Measurements from ENCODE around the gene LRCH1. TPM values are rescaled to one million over a fixed set of nuclear protein-coding genes. Genes with fewer than 3 reads are reported as not detected.

Gene LRCH1
- total and polyA plus RNA-seq, 10 of the 15 experiments (the other 5 are each of a cell fraction or from before 2014, with no cell fraction given) = 5.3 to 48.9 (median 14.4) TPM

GRCh38 chr13:46721054-46721453 is 168.1 kb downstream of the LRCH1 start:
- no peak overlapping the region for H3K4me2 ChIP-seq (ENCODE audit: control insufficient read depth, insufficient read depth)
- no peak for DNase-seq (ENCODE audit: low read depth, low spot score)
- no peaks in the 10 kb centered on the region; the same call in 1 of the 2 replicates for H3K79me2 ChIP-seq (ENCODE audit: control insufficient read depth, insufficient read depth, low read length)
- ChIA-PET CTCF (interaction anchor here (0.7 to 7.1 kb wide), 23 partner anchors 9 to 230 kb away, joined by 3 to 92 read pairs (median 5); partner anchors contain the start of gene LRCH1), SMC1A (ENCODE audit: uncharacterized antibody, unreplicated experiment) (interaction anchor here (0.6 to 8.1 kb wide), 20 partner anchors 9 to 240 kb away, joined by 3 to 80 read pairs (median 4); partner anchors contain the start of gene LRCH1), POLR2A (interaction anchor here (1.4 kb wide), 1 partner anchor 90 kb away, joined by 3 read pairs; no protein-coding TSS in a partner anchor), RAD21 (ENCODE audit: unreplicated experiment) (interaction anchor here (1.0 to 4.2 kb wide), 7 partner anchors 52 to 227 kb away, joined by 3 to 49 read pairs (median 5); no protein-coding TSS in a partner anchor)
- no peak overlapping the region for H3K4me3 ChIP-seq
- H2AFZ ChIP-seq (ENCODE audit: control insufficient read depth, low read depth, low read length) = no peak overlapping the region
- intact Hi-C loops (cut with micrococcal nuclease; ENCODE audit: unreplicated experiment) (loop anchor here (1.0 to 2.0 kb wide), 2 partner anchors 170 to 228 kb away; no protein-coding TSS in a partner anchor), in situ Hi-C loops (cut with MboI) (no loop called here)
- peak; percentile 73 for TF ChIP-seq SMC3 (IDR thresholded peaks at IDR 0.05; ENCODE audit: borderline replicate concordance, low read length)
- no peak for TF ChIP-seq NRF1 (conservative IDR thresholded peaks at IDR 0.05; ENCODE audit: low read depth, low read length)
- TF ChIP-seq, protein P1, sequence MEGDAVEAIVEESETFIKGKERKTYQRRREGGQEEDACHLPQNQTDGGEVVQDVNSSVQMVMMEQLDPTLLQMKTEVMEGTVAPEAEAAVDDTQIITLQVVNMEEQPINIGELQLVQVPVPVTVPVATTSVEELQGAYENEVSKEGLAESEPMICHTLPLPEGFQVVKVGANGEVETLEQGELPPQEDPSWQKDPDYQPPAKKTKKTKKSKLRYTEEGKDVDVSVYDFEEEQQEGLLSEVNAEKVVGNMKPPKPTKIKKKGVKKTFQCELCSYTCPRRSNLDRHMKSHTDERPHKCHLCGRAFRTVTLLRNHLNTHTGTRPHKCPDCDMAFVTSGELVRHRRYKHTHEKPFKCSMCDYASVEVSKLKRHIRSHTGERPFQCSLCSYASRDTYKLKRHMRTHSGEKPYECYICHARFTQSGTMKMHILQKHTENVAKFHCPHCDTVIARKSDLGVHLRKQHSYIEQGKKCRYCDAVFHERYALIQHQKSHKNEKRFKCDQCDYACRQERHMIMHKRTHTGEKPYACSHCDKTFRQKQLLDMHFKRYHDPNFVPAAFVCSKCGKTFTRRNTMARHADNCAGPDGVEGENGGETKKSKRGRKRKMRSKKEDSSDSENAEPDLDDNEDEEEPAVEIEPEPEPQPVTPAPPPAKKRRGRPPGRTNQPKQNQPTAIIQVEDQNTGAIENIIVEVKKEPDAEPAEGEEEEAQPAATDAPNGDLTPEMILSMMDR (IDR thresholded peaks at IDR 0.05 in 2 of 3, conservative IDR thresholded peaks at IDR 0.05 in 1 of 3; ENCODE audit: control insufficient read depth in 2 of 3, extremely low read depth in 1 of 3, insufficient read depth in 1 of 3, low read depth in 3 of 3, low read length in 3 of 3) = peak; percentile 37 to 57 (median 56); a peak in 5 of 6 replicates
- peak; percentile 75 for TF ChIP-seq RAD21 (IDR thresholded peaks at IDR 0.05; ENCODE audit: insufficient read depth, low read depth, low read length)
- peak; percentile 65 for ATAC-seq
- H4K20me1 ChIP-seq (ENCODE audit: control insufficient read depth, insufficient read depth) = peaks cover 3% of the 10 kb centered on the region; the same call in 1 of the 2 replicates
- no peaks in the 10 kb centered on the region for H3K27me3 ChIP-seq (replicated peaks in 1 of 2; ENCODE audit: control insufficient read depth in 2 of 2, insufficient read depth in 2 of 2, low read length in 1 of 2)
- H3K4me1 ChIP-seq (ENCODE audit: control insufficient read depth, insufficient read depth, low read length) = peaks cover 8% of the 10 kb centered on the region; the same call in 1 of the 2 replicates
- BruUV-seq (replicated peaks) = no TSS peak
- H3K9me3 ChIP-seq (replicated peaks; ENCODE audit: control insufficient read depth, insufficient read depth, low read length) = no peaks in the 10 kb centered on the region; the same call in 2 of the 3 replicates
- 26% methylated on average over 4 of the region's 4 CpGs for WGBS (ENCODE audit: insufficient coverage, insufficient replicate concordance, low lambda C conversion rate, missing lambda C conversion rate)
- H3K9ac ChIP-seq (ENCODE audit: control insufficient read depth, insufficient read depth, low read length) = no peak overlapping the region
- H3K36me3 ChIP-seq (ENCODE audit: control insufficient read depth in 2 of 2, insufficient read depth in 2 of 2, low read length in 1 of 2) = peaks cover 0 to 13% of the 10 kb centered on the region in 2 experiments
- H3K27ac ChIP-seq (ENCODE audit: control insufficient read depth, insufficient read depth) = no peak overlapping the region; the same call in 1 of the 2 replicates
- no peak for FAIRE-seq

Data from GM12878 (cell line).